ENCODE measurements around the gene SIK3.

SIK3 gene

DNA sequence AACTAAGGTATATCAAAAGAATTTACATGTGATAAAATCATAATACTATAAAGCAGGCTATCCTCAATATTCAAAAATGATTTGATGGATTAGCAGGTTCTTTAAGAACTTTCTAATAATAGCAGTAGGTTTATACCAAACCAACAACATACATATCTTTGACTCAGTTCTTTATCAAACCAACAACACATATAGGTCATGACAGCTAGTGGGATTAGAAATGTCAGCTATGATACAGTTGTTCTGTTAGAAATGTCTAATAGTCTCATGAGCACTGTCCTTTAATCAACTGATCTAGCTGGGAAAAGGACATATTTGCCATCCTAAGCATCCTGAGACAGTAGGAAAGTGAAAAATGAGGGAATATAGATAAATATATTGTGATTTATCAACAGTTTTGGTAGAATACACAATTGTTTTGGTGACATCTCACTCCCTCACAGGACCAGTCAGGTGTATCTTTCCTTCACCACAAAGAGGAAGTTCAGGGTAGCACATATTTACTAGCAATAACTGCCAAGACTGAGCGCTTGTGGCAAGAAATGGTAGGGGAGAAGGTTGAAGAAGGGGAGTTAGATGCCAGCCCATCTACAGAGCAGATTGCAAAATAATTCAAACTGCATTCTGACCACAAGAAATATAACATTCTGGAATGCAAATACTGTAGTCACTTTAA is 170.0 kb downstream of the SIK3 start:
- peak in 1 of 2 donors; percentile 30 for DNase-seq

DNA sequence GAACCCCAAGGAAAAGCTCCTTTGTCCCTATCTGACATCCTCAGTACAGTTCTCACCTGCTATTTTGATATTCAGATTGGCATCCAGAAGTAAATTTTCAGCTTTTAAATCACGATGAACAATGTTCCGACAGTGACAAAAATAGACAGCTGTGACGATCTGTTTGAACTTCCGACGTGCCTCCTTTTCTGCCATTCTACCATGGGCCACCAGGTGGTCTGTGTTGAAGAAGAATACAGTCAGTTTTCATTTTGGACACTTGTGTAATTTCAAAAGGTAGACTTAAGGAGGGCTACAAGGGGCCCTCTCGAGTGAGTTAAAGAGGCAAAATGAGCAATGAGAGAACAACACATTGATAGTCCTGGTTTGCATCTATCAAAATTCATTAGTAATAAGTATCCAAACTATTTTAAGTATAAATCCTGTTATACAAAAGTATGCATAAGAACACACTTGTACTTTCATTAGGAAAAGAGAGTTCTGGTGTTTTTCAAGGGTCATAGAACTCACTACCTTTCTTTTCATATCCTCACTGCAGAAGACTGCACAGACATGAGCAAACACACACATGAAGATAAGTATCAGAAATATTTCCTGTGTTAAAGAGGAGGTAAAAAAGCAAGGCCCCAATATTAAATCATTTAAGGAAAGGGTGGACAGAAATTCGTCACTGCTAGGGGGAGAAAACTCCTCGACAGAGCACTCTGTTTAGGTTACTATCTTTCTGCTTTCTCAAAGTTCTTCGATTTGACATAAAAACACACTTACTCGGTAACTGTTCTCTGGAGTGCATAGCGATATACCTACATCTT is 170.9 kb downstream of the SIK3 start:
- no peak for DNase-seq

DNA sequence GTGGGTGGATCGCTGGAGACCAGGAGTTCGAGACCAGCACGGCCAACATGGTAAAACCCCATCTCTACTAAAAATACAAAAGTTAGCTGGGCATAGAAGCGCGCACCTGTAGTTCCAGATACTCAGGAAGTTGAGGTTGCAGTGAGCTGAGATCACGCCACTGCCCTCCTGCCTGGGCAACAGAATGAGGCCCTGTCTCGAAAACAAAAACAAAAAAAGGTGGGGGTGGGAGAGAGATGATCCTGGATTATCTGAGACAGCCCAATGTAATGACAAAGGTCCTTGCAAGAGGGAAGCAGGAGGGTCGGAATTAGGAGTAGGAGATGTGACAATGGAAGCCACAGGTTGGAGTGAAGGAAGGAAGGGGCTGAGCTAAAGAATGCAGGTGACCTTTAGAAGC is 173.2 kb downstream of the SIK3 start:
- DNase-seq, result no peak

DNA sequence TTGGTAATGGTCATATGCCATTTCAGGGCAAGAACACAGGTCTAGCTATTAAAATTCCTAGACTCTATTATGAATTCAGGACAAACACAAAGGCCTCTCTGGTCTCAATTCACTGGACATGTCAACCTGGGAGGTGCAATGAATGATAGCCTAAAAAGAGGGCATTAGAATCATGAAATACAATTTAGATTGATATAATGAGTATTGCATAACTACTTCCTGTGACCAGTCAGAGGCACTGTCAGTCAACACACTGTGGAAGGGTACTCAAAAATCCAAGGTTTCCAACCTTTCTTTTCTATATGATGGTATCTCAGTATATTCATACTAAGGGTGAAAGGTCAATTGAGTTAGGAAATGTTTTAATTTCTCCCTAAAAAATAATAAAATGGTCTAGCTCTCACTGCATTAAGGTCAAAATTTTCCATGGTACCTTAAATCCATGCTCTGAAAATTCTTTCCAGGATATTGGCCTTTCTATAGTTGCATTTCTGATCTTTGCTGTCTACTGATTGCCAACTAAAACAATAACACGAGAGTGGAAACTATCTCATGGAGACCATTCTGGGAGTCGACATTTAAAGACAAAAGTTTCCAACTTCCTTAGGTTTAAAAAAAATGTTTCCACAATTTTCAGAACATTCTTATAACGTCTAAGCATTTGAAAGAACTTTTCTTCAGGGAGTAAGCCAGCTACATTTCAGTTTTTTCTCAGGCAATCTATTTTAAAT is 179.1 kb downstream of the SIK3 start:
- DNase-seq, result no peak

DNA sequence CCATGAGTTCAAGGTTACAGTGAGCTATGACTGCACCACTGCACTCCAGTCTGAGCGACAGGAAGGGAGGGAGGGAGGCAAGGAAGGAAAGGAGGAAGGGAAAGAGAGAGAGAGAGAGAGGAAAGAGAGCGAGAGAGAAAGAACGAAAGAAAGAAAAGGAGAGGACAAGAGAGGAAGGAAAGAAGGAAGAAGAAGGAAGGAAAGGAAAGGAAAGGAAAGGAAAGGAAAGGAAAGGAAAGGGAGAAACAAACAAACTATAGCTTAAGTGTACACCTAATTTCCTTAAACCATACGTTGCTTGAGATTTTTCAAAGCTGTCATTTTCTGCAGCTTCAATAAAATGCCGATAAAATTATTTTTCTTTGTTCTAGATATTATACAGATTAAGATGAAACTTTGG is 180.6 kb downstream of the SIK3 start:
- DNase-seq, result no peak

DNA sequence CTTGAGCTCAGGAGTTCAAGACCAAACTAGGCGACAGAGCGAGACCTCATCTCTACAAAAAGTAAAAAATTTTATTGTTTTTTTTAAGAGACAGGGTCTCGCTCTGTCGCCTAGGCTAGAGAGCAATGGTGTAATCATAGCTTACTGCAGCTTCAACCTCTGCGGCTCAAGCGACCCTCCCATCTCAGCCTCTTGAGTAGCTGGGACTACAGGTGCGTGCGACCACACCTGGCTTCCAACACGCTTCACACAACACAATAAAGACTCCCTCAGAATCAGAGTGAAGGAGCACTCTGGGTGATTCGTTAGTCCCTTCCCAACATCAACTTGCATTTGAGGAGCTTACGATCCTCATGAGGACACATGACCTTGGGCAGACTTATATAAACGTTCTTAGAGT is 181.3 kb downstream of the SIK3 start:
- DNase-seq, result no peak

DNA sequence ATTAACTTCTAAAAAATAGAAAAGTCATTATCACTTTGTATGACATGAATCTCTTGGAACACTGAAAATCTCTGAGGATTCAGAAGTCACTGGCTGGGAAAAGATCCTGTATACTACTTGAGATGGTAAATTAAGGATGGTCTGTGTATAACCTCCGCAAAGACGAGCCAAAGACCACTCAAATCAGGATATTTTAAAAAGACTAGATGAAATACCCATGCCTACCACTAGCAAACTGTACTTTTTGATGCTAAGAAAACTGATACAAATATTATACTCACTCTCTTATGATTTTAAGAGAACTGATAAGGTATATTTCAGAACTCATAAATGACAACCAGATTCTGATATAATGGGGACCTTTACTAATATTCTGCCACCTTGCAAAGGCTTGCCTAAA is 182.2 kb downstream of the SIK3 start:
- DNase-seq, result no peak

DNA sequence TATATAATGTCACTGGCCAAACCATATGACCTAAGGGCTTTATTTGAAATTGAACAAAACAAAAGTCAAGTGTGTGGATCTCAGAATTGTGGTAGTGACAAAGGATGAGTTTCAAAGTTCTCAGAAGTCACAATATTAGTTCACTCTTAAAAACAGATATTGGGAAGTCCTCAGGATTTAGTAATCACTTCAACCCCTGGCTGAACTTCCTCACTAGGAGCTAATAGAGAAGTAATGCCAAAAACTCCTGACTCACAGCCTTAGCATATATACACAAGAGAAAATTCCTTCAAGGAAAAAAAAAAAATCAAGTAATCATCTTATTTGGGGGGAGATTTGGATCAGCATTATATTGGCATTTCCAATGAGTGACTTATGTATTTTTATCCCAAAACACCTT is 185.2 kb downstream of the SIK3 start:
- no peak for DNase-seq

DNA sequence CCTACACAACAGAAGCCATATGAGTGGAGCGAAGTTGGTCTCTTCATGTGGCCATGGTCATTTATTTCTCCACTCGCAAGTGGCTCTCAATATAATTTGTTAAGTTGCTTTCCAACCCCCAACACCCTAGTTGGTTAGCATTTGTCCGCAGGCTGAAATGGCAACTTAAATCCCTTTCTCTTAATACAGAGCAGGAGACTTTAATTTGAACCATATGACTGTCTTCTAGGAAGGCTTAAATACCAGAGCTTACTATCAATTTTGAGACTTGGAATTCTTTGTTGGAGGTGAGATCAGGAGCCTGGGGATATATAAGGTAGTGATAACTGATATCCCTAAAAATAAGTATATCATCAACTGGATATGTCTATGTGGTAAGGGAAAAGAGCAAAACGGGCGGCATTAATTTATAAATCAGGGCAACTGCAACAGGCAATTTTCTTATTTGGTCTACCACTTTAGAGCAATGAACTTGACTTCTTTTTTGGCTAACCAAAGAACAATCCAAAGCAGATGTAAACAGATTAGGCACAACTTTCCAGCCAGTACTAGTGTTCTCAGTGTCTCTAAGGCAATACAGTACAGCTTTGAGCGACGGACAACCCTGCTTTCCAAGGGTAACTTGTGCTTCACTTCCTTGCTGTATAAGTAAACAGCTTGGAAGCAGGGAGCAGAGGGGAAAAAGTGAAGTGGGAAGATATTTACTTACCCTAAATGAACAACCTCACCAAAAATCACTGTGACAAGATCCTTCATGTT is 186.1 kb downstream of the SIK3 start:
- DNase-seq, result no peak

DNA sequence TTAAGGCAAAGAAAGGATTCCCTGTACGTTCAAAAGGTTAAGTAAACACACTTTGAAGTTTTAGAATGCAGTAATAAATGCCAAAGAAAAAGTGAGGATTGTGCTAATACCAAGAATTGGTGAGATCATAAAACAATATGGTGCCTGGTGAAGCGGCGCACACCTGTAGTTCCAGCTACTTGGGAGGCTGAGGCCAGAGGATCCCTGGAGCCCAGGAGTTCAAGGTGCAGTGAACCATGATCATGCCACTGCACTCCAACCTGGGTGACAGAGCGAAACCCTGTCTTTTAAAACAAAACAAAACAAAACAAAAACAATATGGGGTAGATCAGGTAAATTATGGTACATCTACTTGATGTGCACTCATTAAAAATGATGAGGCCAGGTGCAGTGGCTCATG is 187.4 kb downstream of the SIK3 start:
- no peak for DNase-seq

DNA sequence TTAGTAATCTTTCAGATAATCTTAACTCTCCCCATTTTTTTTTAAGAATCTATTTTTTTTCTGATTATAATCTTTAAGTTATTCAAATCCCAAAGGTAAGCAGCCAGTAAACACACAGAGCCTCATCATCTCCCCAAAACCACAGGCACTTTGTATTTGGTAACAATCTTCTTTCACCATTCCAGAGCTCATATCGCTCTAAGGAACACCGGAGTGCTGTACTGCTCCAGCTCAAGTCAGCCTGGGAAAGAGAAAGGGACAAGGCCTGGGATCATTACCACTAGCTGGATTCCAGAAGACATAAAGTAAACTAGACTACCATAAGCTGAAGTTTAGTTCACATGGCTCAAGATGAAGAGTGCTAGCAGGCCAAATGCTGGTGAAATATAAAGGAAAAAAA is 187.8 kb downstream of the SIK3 start:
- DNase-seq, result no peak

DNA sequence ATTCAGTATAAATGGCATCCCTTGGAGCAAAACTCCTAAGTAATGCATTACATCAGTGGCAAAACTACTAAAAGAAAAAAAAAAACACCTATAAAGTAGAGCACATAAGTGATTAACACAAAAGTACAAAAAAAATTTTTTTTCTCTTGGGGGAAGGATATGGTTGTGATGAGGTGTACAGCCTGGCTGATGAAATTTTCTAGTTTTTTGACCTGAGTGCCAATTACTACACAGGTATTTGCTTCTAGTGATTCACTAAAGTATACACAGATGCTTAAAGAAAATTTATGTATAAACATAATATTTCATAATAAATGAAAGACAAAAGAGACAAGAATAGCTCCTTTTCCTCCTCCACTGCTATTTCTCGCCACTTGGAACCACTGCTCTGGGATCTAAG is 189.0 kb downstream of the SIK3 start:
- DNase-seq, result no peak

DNA sequence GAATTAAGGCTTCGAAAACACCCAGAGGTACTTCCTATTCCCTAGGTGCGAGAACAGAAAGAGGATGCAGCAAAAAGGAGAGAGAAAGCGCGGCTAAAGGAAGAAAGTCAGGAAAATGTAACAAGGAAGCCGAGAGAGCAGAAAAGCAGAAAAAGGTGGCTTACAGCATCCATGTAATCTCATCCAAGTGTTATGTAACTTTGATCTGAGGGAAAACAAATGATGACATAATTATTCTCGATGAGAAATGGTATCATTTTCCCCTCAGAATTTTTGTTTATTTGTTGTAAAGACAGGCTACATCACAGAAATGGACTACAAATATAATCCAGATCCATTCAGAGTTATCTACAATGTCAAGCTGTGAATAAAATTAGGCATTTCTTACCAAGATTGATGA is 191.7 kb downstream of the SIK3 start:
- DNase-seq, result no peak

DNA sequence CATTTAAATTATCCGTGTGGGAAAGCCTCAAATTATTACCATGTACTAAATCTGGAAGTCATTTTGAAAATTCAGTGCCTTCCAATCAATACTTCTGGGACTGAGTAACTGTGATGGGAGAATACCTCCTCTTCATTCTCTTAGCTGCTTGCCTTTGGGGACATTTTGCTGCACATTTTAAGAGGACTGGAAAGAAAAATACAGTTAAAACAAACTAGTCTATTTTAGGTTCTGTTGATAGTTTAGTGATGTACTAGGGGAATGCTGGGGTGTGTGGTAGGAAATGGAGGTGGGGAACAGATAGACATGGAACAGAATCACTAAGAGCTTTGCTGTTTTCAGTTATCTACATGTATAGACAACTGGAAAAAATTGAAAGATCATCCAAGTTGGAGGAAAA is 195.1 kb downstream of the SIK3 start:
- DNase-seq, result no peak

DNA sequence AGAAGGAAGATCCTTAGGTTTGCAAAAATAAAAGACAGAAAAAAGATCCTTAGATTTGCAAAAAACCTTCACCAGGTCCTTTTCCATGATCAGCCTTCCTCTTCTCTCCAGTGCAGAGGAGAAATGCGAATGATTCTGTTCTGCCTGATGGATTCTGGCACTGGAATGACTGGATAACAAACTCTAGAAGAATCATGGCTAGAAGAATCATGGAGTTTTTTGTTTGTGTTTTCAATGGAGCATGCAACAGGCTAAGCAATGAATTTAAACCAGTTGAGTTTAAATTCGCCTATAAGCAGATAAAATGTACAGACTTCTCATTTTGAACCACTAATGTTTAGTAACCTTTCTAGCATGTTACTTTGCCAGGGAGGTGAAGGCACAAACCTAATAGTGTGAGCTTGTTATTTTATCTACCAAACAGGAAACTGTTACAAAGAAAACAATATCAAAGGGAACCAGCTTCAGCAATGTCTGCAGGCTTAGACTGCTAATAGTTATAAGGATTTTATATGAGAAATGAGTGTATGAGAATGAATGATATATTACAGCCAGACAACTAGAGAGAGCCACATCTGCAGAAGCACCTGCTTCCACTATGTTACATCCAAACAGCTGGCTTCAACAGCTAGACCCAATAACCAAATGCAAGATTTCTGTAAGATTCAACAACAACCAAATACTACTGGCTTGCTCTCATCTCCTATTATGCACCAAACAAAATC is 196.1 kb downstream of the SIK3 start:
- no peak for DNase-seq

DNA sequence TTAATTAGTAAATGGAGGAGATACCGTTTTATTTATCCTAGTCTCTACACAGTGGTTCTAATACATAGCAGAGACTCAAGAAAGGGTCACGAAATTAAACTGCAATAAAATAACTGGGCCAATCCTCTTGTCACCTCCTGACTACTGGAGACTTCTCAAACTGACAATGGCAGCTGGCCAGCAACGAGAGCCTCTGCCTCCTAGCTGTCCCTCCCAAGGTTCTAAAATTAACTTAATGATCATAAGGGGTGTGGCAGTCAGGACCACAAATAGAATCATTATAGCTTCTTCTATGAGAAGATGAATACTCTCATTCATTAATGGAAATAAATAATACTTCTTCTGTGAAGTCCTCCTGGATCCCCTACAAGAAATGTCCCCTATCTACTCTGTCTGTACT is 197.0 kb downstream of the SIK3 start:
- DNase-seq, result no peak

DNA sequence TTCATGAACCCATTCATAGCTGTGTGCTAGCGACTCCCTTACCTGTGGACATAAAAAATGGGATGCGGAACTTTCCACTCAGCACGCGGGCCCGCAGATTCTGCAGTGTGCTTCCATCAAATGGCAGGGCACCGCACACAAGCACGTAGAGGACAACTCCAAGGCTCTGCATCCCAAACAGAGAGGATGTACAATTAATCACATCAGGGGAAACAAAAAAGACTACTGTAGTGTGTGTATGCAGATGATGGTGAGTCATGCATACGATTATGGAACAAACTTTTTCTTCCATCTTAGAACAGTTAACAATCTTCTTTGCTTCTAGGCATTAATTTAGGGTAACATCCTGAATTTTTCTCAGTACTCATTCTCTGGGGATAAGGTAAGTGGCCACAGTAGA is 202.0 kb downstream of the SIK3 start:
- DNase-seq, result no peak

DNA sequence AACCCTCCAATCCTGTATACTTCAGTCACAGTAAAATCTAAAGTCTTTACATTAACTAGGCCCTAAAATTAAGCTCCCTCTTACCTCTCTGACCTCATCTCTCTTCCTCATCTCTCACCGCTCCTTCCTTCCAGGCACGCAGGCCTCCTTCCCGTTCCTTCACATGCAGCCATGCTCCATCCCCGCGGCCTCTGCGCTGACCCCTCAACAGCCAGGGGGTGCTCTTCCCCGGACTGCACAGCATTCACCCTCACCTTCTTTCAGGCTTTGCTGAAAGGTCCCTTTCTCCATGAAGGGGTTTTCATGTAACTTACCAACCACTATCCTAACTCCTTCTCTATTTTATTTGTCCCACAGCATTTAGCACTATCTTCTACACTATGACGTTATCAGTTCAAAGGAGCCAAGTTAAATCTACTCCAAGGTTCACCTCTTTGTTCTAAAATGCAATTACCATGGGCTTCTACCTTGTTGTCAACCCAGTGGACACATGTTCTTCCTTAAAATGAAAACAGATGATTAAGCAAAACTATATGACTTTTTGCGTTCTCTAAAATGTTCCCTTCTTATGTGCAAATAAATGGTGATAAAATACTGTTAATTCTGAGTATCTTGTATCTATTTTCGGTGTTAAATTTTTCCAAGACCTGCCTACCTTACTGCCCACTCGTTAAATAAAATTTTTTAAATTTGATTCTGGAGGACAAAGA is 203.0 kb downstream of the SIK3 start:
- no peak for DNase-seq

DNA sequence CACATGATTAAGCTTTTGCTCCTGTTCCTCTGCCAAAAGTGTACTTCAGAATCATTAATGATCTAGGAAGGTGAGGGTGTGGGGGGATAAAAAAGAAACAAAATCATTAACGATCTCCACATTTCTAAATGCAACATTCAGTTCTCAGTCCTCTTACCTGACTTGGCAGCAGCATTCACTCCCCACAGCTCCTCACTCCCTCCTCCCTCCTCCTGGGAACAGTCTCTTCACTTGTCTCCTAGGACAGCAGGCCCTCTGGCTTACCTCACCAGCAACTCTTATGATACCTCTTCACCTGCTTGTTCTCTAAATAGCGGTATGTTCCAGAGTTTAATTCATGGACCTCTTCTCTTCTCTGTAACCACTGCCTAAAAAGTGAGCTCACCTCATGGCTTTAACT is 204.3 kb downstream of the SIK3 start:
- DNase-seq, result no peak

DNA sequence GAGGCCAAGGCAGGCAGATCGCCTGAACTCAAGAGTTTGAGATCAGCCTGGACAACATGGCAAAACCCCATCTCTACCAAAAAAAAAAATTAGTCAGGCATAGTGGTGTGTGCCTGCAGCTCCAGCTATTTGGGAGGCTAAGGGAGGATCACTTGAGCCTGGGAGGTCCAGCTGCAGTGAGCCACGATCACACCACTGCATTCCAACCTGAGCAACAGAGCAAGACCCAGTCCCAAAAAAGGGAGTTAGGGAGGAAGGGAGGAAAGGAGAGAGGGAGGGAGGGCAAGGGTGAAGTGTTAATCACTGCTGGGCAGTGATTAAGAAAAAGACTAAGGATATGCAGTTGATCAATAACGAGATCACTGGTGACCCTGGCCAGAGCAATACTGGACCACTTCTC is 204.8 kb downstream of the SIK3 start:
- DNase-seq, result no peak

DNA sequence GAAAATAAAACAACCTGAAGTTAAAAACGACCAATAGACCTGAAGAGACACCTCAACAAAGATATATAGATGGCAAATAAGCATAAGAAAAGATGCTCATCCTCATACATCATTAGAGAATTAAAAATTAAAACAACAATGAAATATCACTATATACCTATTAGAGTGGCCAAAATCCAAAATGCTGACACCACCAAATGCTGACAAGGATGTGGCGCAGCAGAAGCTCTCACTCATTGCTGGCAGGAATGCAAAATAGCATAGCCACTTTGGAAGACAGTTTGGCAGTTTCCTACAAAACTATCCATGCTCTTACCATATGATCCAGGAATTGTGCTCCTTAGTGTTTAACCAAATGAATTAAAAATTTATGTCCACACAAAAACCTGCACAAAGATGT is 205.9 kb downstream of the SIK3 start:
- no peak for DNase-seq

DNA sequence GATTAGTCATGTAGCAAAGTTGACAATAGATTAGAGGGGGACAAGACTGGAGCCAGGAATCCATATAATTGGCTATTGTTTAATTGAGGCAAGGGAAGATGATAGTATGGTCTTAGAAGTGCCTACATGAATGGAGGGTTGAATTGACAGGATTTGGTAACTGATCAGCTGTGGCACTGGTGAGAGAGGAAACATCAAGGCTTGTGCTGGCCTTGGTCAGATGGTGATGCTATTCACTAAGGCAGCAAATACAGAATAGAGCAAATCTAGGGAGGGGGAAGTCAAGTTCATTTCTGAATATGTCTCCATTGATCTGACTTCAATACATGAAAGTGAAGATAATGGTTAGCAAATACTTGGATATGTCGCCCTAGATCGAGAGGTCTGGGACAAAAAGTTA is 206.5 kb downstream of the SIK3 start:
- no peak for DNase-seq

Measured in bone marrow (tissue), 2 donors.